Measurements from ENCODE around the gene SLC5A12.

DNA sequence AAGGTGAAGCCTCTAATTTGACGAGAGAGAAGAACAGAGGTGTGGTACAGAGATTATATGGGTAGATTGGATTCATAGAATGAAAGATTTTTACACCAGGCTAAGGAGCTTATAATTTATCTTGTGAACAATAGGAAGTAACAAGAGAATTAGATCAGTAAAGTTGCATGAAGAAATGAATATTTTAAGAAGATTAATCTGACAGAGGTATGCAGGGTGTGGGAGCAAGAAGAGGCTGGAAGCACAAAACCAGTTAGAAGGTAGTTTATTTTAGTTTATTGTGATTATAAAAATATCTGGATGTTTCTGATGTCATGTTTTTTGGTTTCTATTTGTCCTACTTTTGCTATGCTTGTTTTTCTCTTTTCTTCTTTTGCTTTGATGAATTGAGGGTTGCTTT, 15.7 kb downstream of the SLC5A12 start:
- TF ChIP-seq, protein P1, sequence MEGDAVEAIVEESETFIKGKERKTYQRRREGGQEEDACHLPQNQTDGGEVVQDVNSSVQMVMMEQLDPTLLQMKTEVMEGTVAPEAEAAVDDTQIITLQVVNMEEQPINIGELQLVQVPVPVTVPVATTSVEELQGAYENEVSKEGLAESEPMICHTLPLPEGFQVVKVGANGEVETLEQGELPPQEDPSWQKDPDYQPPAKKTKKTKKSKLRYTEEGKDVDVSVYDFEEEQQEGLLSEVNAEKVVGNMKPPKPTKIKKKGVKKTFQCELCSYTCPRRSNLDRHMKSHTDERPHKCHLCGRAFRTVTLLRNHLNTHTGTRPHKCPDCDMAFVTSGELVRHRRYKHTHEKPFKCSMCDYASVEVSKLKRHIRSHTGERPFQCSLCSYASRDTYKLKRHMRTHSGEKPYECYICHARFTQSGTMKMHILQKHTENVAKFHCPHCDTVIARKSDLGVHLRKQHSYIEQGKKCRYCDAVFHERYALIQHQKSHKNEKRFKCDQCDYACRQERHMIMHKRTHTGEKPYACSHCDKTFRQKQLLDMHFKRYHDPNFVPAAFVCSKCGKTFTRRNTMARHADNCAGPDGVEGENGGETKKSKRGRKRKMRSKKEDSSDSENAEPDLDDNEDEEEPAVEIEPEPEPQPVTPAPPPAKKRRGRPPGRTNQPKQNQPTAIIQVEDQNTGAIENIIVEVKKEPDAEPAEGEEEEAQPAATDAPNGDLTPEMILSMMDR (IDR thresholded peaks at IDR 0.05): no peak
- TF ChIP-seq POLR2A (IDR thresholded peaks at IDR 0.05): no peak

Data from prostate gland (tissue), 2 donors.